PC-3 (cell line): ENCODE measurements around the gene CCDC38. TPM values are rescaled to one million over a fixed set of nuclear protein-coding genes. Genes with fewer than 3 reads are reported as not detected.

Source experiments
- ATAC-seq: fragments of 200-7000 bp; cut with Tn5 transposase; 2 replicates; pipeline ENCODE4 v1.9.1; 2020; ENCODE audit warnings: mild to moderate bottlenecking, moderate library complexity
- BruUV-seq: library from RNA; stranded (reverse); fragments of 400-500 nt; replicated peaks from 2 replicates; lab custom pipeline; 2021; lab: Mats Ljungman, UMichigan
- CTCF ChIA-PET: fragments of 300-600 bp; sonication (Branson Sonifier 250); formaldehyde crosslinking; loops from one replicate; lab custom pipeline; 2022; ENCODE audit warnings: antibody characterized with exemption; lab: Charles Lee
- POLR2A ChIA-PET: fragments of 300-600 bp; sonication (Branson Sonifier 250); formaldehyde crosslinking; loops from one replicate; lab custom pipeline; 2022; ENCODE audit warnings: antibody characterized with exemption; ENCODE audit not compliant: unreplicated experiment; lab: Charles Lee
- DNase-seq: peaks from one replicate; pipeline ENCODE4 v3.0.0-alpha.2; 2015
- H2AFZ ChIP-seq: fragments of 300-600 bp; sonication (generic); 2 replicates; pipeline ENCODE4 v1.6.0; 2016; ENCODE audit warnings: antibody characterized with exemption, low read length
- H3F3A ChIP-seq: fragments of 300-600 bp; sonication (generic); one replicate; pipeline ENCODE4 v1.6.0; 2017; ENCODE audit warnings: antibody characterized with exemption, low read length, control low read depth, mild to moderate bottlenecking; ENCODE audit not compliant: unreplicated experiment
- H3K27ac ChIP-seq: fragments of 300-600 bp; sonication (generic); 2 replicates; pipeline ENCODE4 v1.5.1; 2016; ENCODE audit warnings: mild to moderate bottlenecking, low read length
- H3K27me3 ChIP-seq: fragments of 300-600 bp; sonication (generic); 2 replicates; pipeline ENCODE4 v1.6.1; 2016; ENCODE audit warnings: low read length, mixed read lengths
- H3K36me3 ChIP-seq: fragments of 300-600 bp; sonication (generic); 2 replicates; pipeline ENCODE4 v1.6.1; 2016; ENCODE audit warnings: low read depth, mixed run types, low read length, mixed read lengths
- H3K4me1 ChIP-seq: fragments of 300-600 bp; sonication (generic); 2 replicates; pipeline ENCODE4 v1.5.1; 2016; ENCODE audit warnings: low read length; ENCODE audit not compliant: insufficient read depth
- H3K4me2 ChIP-seq: fragments of 300-600 bp; sonication (generic); 2 replicates; pipeline ENCODE4 v1.6.0; 2016; ENCODE audit warnings: low read length
- H3K4me3 ChIP-seq: fragments of 300-600 bp; sonication (generic); 2 replicates; pipeline ENCODE4 v1.5.1; 2016; ENCODE audit warnings: mild to moderate bottlenecking, low read length, mixed read lengths
- H3K79me2 ChIP-seq: fragments of 300-600 bp; sonication (generic); 2 replicates; pipeline ENCODE4 v1.6.1; 2017; ENCODE audit warnings: low read length, mixed read lengths
- H3K9ac ChIP-seq: fragments of 300-600 bp; sonication (generic); 2 replicates; pipeline ENCODE4 v1.6.0; 2016; ENCODE audit warnings: mild to moderate bottlenecking, low read length
- H3K9me2 ChIP-seq: fragments of 300-600 bp; sonication (generic); replicated peaks from 2 replicates; pipeline ENCODE4 v1.6.1; 2016; ENCODE audit warnings: mixed run types, low read length, mixed read lengths
- H3K9me3 ChIP-seq: fragments of 300-600 bp; sonication (generic); 2 replicates; pipeline ENCODE4 v1.6.1; 2016; ENCODE audit warnings: low read length, mixed read lengths
- H4K20me1 ChIP-seq: fragments of 300-600 bp; sonication (generic); 2 replicates; pipeline ENCODE4 v1.6.1; 2016; ENCODE audit warnings: low read length, mixed read lengths
- EZH2 ChIP-seq: fragments of 300-600 bp; sonication (generic); IDR thresholded peaks from one replicate; pipeline ENCODE4 v1.6.1; 2017; ENCODE audit warnings: antibody characterized with exemption, mild to moderate bottlenecking, low read length; ENCODE audit not compliant: unreplicated experiment
- EZH2phosphoT487 ChIP-seq: fragments of 300-600 bp; sonication (generic); IDR thresholded peaks from 2 replicates; pipeline ENCODE4 v1.6.1; 2018; ENCODE audit warnings: mild to moderate bottlenecking, antibody characterized with exemption, low read length, borderline replicate concordance
- intact Hi-C: fragments of 100-400 bp; cut with micrococcal nuclease; formaldehyde crosslinking; loops from 2 replicates; pipeline ENCODE4 v1.9.0; 2023
- total RNA-seq: library from RNA; depleted of rRNA; stranded (reverse); fragments of >200 nt; gene quantifications from 2 replicates; pipeline ENCODE4 v1.2.3, GENCODE V29; 2014; rRNA removed
- TF ChIP-seq, protein P1 (sequence below): fragments of 300-600 bp; sonication (generic); conservative IDR thresholded peaks from 2 replicates; pipeline ENCODE4 v1.5.1; 2017; ENCODE audit warnings: antibody characterized with exemption, low read depth, mild to moderate bottlenecking, low read length

Gene CCDC38
- total RNA-seq, 1 experiment from 2014 or later: not detected

GRCh38 chr12:95829395-95829794 lies 113.0 kb downstream of the CCDC38 start:
- Histone ChIP-seq H2AFZ (no peak overlapping the region), H3K4me1 (peaks cover 12% of the 10 kb centered on the region), H3K9ac (no peak overlapping the region), H4K20me1 (no peaks in the 10 kb centered on the region), H3K79me2 (no peaks in the 10 kb centered on the region), H3K27me3 (no peaks in the 10 kb centered on the region), H3F3A (no peaks in the 10 kb centered on the region), H3K9me2 (no peaks in the 10 kb centered on the region), H3K4me3 (no peak overlapping the region), H3K27ac (no peak overlapping the region), H3K9me3 (no peaks in the 10 kb centered on the region), H3K36me3 (no peaks in the 10 kb centered on the region), H3K4me2 (no peak overlapping the region)
- TF ChIP-seq, protein P1, sequence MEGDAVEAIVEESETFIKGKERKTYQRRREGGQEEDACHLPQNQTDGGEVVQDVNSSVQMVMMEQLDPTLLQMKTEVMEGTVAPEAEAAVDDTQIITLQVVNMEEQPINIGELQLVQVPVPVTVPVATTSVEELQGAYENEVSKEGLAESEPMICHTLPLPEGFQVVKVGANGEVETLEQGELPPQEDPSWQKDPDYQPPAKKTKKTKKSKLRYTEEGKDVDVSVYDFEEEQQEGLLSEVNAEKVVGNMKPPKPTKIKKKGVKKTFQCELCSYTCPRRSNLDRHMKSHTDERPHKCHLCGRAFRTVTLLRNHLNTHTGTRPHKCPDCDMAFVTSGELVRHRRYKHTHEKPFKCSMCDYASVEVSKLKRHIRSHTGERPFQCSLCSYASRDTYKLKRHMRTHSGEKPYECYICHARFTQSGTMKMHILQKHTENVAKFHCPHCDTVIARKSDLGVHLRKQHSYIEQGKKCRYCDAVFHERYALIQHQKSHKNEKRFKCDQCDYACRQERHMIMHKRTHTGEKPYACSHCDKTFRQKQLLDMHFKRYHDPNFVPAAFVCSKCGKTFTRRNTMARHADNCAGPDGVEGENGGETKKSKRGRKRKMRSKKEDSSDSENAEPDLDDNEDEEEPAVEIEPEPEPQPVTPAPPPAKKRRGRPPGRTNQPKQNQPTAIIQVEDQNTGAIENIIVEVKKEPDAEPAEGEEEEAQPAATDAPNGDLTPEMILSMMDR: no peak
- TF ChIP-seq EZH2phosphoT487 (no peak), EZH2 (no peak)
- intact Hi-C loops: no loop called here
- CTCF ChIA-PET: no interaction called here
- POLR2A ChIA-PET: interaction anchor here (0.7 kb wide), 1 partner anchor 90 kb away, joined by 5 read pairs; no protein-coding TSS in a partner anchor
- ATAC-seq (peak; percentile 81), DNase-seq (peak; percentile 35)
- no TSS peak for BruUV-seq

GRCh38 chr12:95820096-95820703 lies 122.2 kb downstream of the CCDC38 start:
- TF ChIP-seq EZH2: no peak
- TF ChIP-seq, protein P1: peak; percentile 90
- H3F3A ChIP-seq: no peaks in the 10 kb centered on the region
- no peaks in the 10 kb centered on the region for H3K36me3 ChIP-seq
- no peaks in the 10 kb centered on the region for H3K79me2 ChIP-seq
- 0 out of 2 replicates have a peak overlapping the region, but pooled peaks have one; percentile 44 for H2AFZ ChIP-seq
- DNase-seq (peak; percentile 88), ATAC-seq (peak; percentile 51)
- intact Hi-C loops: loop anchor here (1.0 kb wide), 1 partner anchor 29 kb away; no protein-coding TSS in a partner anchor
- H3K4me3 ChIP-seq: no peak overlapping the region
- H3K4me2 ChIP-seq: no peak overlapping the region
- no TSS peak for BruUV-seq
- H3K4me1 ChIP-seq: peaks cover 4% of the 10 kb centered on the region; the same call in 1 of the 2 replicates
- H3K9me2 ChIP-seq: no peaks in the 10 kb centered on the region
- H3K9ac ChIP-seq: no peak overlapping the region
- H3K27me3 ChIP-seq: no peaks in the 10 kb centered on the region
- H3K9me3 ChIP-seq: no peaks in the 10 kb centered on the region
- ChIA-PET CTCF (no interaction called here), POLR2A (interaction anchor here (0.6 kb wide), 1 partner anchor 16 kb away, joined by 4 read pairs; no protein-coding TSS in a partner anchor)
- H3K27ac ChIP-seq: no peak overlapping the region
- H4K20me1 ChIP-seq: no peaks in the 10 kb centered on the region

Other genes starting within 250 kb of the CCDC38 start
- 39.6 and 40.3 TPM in 2 replicates for gene NTN4, start 151.8 kb downstream of the CCDC38 start, total RNA-seq
- gene SNRPF, start 83.7 kb downstream of the CCDC38 start, total RNA-seq: 47.4 and 47.5 TPM in 2 replicates
- gene AMDHD1, start 717 bp upstream of the CCDC38 start, total RNA-seq: 0.80 and 1.5 TPM in 2 replicates
- gene HAL, start 53.7 kb upstream of the CCDC38 start, total RNA-seq: 0.23 and 1.5 TPM in 2 replicates
- 53.5 and 58.4 TPM in 2 replicates for gene LTA4H, start 93.0 kb upstream of the CCDC38 start, total RNA-seq